ENCODE results near the gene ATP8A2. TPM values are rescaled to one million over a fixed set of nuclear protein-coding genes. Genes with fewer than 3 reads are reported as not detected.

The ATP8A2 gene
- total RNA-seq, 4 donors from 2014 or later: 0.13 to 0.24 (median 0.20) TPM

DNA sequence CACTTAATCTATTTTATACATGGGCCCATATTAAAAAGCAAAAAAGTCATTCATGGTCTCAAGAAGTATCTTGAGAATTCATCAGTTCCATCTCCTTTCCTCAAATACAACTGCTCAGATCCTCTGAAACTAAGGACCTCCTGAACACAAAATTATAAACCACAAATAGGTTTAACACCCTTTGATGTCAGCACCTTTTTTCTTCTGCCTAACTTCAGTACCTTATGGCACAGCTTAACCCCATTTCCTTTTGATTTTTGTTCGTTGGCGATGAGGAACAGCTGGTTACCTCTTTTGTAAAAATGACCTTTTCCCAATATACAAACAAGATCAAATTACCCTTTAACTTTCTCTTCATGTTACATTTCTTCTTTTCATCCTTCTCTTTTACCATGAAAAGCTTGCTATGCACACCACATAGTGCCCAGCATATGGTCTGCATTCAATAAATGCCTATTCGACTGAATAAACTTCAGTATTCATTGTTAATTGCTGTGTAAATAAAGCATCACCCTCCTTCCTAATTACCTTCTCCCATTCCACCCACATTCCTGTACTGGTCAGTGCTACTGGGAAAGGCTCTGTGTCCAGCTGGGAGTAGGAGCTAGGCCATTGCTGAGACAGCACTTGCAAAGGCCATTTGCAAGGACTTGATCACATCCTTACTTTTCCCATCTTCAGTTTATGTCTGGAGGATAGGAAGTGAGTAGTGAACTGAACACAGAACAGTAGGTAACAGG is 362.1 kb downstream of the ATP8A2 start:
- Histone ChIP-seq H3K36me3 (no peaks in the 10 kb centered on the region), H3K4me3 (no peak overlapping the region), H3K9me3 (no peaks in the 10 kb centered on the region), H3K27ac (no peak overlapping the region), H3K4me1 (peaks cover 6% of the 10 kb centered on the region), H3K27me3 (no peaks in the 10 kb centered on the region)
- TF ChIP-seq EP300 (IDR thresholded peaks at IDR 0.05) (no peak), CTCF (IDR thresholded peaks at IDR 0.05) (no peak), POLR2AphosphoS5 (IDR thresholded peaks at IDR 0.05) (no peak), POLR2A (IDR thresholded peaks at IDR 0.05) (no peak)
- DNase-seq (ENCODE audit: low spot score in 2 of 2): no peak
- 73% methylated on average over 3 of the region's 3 CpGs for WGBS

DNA sequence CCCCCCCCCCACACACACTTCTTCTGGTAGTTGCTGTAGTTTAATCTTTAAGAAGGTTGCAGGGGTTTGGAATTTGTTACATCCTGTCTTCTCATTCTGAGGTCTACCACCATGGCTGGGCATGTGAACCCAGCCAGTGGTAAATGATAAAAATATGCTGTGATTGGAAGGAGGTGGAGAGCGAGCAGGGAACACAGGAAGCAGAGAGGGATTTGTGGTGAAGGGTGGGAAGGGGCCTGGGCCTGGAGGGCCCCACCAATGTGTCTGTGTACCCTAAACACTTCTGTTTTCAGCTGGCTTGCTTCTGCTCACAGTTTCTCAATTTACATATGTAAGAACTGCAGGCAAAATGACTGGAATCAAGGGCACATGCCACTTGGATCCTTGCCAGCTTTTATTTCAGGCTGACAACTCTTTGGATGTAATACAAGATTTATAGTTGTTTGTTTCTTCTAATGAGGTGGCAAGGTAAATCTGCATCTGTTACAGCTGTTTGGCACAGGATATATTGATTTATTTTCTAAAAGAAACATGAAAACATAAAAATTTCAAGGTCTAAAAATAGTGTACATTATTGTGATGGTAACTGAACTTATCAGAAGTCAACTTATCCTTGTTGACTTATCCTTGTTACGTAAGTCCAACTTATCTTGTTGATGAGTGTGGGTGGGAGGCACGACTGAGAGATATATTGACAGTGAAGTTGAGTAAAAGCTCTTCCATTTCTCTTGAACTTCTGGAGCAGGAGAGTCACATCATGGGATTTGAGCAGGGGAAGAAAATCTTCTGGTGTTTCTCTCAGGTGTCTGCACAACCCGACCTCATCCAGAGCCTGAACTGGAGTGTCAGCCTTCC is 366.8 kb downstream of the ATP8A2 start:
- no peak for DNase-seq (ENCODE audit: low spot score in 2 of 2)
- Histone ChIP-seq H3K36me3 (no peaks in the 10 kb centered on the region), H3K9me3 (no peaks in the 10 kb centered on the region), H3K4me1 (peaks cover 6% of the 10 kb centered on the region), H3K27me3 (no peaks in the 10 kb centered on the region), H3K4me3 (no peak overlapping the region), H3K27ac (no peak overlapping the region)
- TF ChIP-seq POLR2AphosphoS5 (IDR thresholded peaks at IDR 0.05): no peak
- TF ChIP-seq POLR2A (IDR thresholded peaks at IDR 0.05): no peak
- no peak for TF ChIP-seq EP300 (IDR thresholded peaks at IDR 0.05)
- no peak for TF ChIP-seq CTCF (IDR thresholded peaks at IDR 0.05)
- WGBS: 44% methylated on average over 4 of the region's 4 CpGs

DNA sequence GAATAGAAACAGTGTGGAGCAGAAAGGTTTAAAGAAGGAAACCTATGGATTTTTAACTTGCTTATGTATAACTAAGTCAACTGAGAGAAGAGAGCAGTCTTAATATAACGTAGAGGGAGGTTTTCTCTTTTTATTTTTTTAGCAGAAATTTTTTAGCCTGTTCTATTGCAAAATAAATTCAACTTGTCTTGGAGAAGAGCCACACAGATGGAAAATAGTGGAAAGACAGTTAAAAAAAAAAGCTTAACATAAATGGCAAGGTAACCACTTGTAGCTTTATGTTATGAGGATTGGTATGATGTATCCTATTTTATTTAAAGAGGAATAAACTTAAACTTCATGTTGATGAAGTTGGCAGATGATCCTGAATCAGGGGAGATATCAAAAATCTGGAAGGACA is 367.6 kb downstream of the ATP8A2 start:
- no peak for DNase-seq (ENCODE audit: low spot score in 2 of 2)
- Histone ChIP-seq H3K27ac (no peak overlapping the region), H3K4me3 (no peak overlapping the region), H3K4me1 (peaks cover 6% of the 10 kb centered on the region), H3K9me3 (no peaks in the 10 kb centered on the region), H3K27me3 (no peaks in the 10 kb centered on the region), H3K36me3 (no peaks in the 10 kb centered on the region)
- WGBS: 61% methylated on average over 1 of the region's 1 CpG
- no peak for TF ChIP-seq POLR2A (IDR thresholded peaks at IDR 0.05)
- no peak for TF ChIP-seq CTCF (IDR thresholded peaks at IDR 0.05)
- TF ChIP-seq EP300 (IDR thresholded peaks at IDR 0.05): no peak
- no peak for TF ChIP-seq POLR2AphosphoS5 (IDR thresholded peaks at IDR 0.05)

DNA sequence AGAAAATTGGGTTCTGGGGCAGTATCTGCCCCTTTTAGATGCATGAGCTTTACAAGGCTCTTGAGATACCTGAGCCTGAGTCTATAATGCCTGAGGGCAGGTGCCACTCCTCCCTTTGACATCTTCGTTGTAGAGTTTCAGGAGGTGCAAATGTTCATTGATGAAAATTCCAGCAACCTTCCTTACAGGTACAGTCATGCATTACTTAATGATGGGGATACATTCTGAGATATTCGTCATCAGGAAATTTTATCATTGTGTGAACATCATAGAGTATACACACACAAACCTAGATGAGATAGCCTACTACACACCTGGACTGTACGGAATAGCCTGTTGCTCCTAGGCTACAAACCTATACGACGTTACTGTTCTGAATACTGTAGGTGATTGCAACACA is 370.0 kb downstream of the ATP8A2 start:
- TF ChIP-seq POLR2A (IDR thresholded peaks at IDR 0.05): no peak

GRCh38 chr13:25742220-25742619 is 370.4 kb downstream of the ATP8A2 start:
- Histone ChIP-seq H3K9me3 (no peaks in the 10 kb centered on the region), H3K36me3 (no peaks in the 10 kb centered on the region), H3K4me3 (no peak overlapping the region), H3K27me3 (no peaks in the 10 kb centered on the region), H3K27ac (no peak overlapping the region), H3K4me1 (peaks cover 6% of the 10 kb centered on the region)
- 92% methylated on average over 2 of the region's 2 CpGs for WGBS
- no peak for DNase-seq (ENCODE audit: low spot score in 2 of 2)
- TF ChIP-seq POLR2A (IDR thresholded peaks at IDR 0.05) (no peak), POLR2AphosphoS5 (IDR thresholded peaks at IDR 0.05) (no peak), CTCF (IDR thresholded peaks at IDR 0.05) (no peak), EP300 (IDR thresholded peaks at IDR 0.05) (no peak)

More for the DNA sequence above, 370.0 kb downstream of the ATP8A2 start:
- Histone ChIP-seq H3K36me3 (no peaks in the 10 kb centered on the region), H3K4me3 (no peak overlapping the region), H3K4me1 (peaks cover 6% of the 10 kb centered on the region), H3K9me3 (no peaks in the 10 kb centered on the region), H3K27ac (no peak overlapping the region), H3K27me3 (no peaks in the 10 kb centered on the region)
- no peak for DNase-seq (ENCODE audit: low spot score in 2 of 2)
- 83% methylated on average over 5 of the region's 5 CpGs for WGBS
